Gastroesophageal sphincter (tissue), 4 donors: ENCODE results near the gene TMA7. TPM values are rescaled to one million over a fixed set of nuclear protein-coding genes. Genes with fewer than 3 reads are reported as not detected.
A peak's percentile ranks its signal among the peaks of the same experiment; 100 is the strongest.

ENCODE experiments used
- ATAC-seq: fragments of 150-250 bp; one replicate; pipeline ENCODE4 v1.9.1; 2016; ENCODE audit warnings: mild to moderate bottlenecking, moderate library complexity
- H3K27ac ChIP-seq, 4 donors: fragments of 200-600 bp; sonication (generic) in 3 of 4; 1 replicate in 3 of 4; 2 replicates in 1 of 4; pipeline ENCODE4 v1.5.1; 2016 to 2019
- H3K27me3 ChIP-seq: fragments of 200-600 bp; sonication (generic); one replicate; pipeline ENCODE4 v1.5.1; 2019
- H3K36me3 ChIP-seq, 2 donors: fragments of 200-600 bp; sonication (generic); one replicate each; pipeline ENCODE4 v1.5.1; 2019; ENCODE audit warnings: control low read depth in 1 of 2
- H3K4me1 ChIP-seq, 3 donors: fragments of 200-600 bp; sonication (generic); 1 replicate in 2 of 3; 2 replicates in 1 of 3; pipeline ENCODE4 v1.5.1; 2016 to 2019; ENCODE audit warnings: control low read depth in 2 of 3
- H3K4me3 ChIP-seq, 2 donors: fragments of 200-600 bp; sonication (generic); one replicate each; pipeline ENCODE4 v1.5.1; 2019; ENCODE audit warnings: mild to moderate bottlenecking in 1 of 2, moderate library complexity in 1 of 2
- H3K9me3 ChIP-seq, 3 donors: fragments of 200-600 bp; sonication (generic); one replicate each; pipeline ENCODE4 v1.5.1; 2017 to 2019; ENCODE audit warnings: control low read depth in 2 of 3
- EP300 ChIP-seq: sonication (generic); formaldehyde crosslinking; IDR thresholded peaks from one replicate; pipeline ENCODE4 v1.6.1; 2017; ENCODE audit warnings: antibody characterized with exemption, mild to moderate bottlenecking
- POLR2A ChIP-seq, 2 donors: fragments of 450-650 bp; IDR thresholded peaks; one replicate each; pipeline ENCODE4 v1.6.1; 2017; ENCODE audit warnings: antibody characterized with exemption in 2 of 2, mild to moderate bottlenecking in 2 of 2, moderate library complexity in 1 of 2
- POLR2AphosphoS5 ChIP-seq: sonication (generic); formaldehyde crosslinking; IDR thresholded peaks from one replicate; pipeline ENCODE4 v1.6.1; 2017; ENCODE audit warnings: antibody characterized with exemption
- WGBS, 2 donors: methylation state at CpG; one replicate each; pipeline ENCODE4 v1.1.5; 2018; ENCODE audit warnings: low coverage in 1 of 2; 5-methylcytosine and 5-hydroxymethylcytosine counted together
- total RNA-seq, 4 donors: library from RNA; depleted of rRNA; stranded (reverse); fragments of >200 nt; gene quantifications; one replicate each; pipeline ENCODE4 v1.1.0, GENCODE V29; 2016
- TF ChIP-seq, protein P1 (sequence below), 4 experiments: fragments of 200-600 bp in 2 of 4; fragments of 450-650 bp in 2 of 4; sonication (generic) in 1 of 4; IDR thresholded peaks; one replicate each; pipeline ENCODE4 v1.5.1; 2017 to 2019; ENCODE audit warnings: antibody characterized with exemption in 4 of 4, mild to moderate bottlenecking in 2 of 4, moderate library complexity in 2 of 4

The TMA7 gene
- total RNA-seq, 4 donors from 2014 or later: 200 to 329 (median 260) TPM

- TF ChIP-seq, protein P1, sequence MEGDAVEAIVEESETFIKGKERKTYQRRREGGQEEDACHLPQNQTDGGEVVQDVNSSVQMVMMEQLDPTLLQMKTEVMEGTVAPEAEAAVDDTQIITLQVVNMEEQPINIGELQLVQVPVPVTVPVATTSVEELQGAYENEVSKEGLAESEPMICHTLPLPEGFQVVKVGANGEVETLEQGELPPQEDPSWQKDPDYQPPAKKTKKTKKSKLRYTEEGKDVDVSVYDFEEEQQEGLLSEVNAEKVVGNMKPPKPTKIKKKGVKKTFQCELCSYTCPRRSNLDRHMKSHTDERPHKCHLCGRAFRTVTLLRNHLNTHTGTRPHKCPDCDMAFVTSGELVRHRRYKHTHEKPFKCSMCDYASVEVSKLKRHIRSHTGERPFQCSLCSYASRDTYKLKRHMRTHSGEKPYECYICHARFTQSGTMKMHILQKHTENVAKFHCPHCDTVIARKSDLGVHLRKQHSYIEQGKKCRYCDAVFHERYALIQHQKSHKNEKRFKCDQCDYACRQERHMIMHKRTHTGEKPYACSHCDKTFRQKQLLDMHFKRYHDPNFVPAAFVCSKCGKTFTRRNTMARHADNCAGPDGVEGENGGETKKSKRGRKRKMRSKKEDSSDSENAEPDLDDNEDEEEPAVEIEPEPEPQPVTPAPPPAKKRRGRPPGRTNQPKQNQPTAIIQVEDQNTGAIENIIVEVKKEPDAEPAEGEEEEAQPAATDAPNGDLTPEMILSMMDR (IDR thresholded peaks at IDR 0.05): no peak
- TF ChIP-seq EP300: no peak
- no peak for TF ChIP-seq POLR2AphosphoS5
- TF ChIP-seq POLR2A (IDR thresholded peaks at IDR 0.05): no peak
- Histone ChIP-seq H3K27me3 (no peaks in the 10 kb centered on the region), H3K36me3 (peaks cover 0 to 100% of the 10 kb centered on the region in 2 donors), H3K4me1 (peaks cover 0 to 28% (median 0%) of the 10 kb centered on the region in 3 donors), H3K4me3 (no peak overlapping the region), H3K9me3 (no peaks in the 10 kb centered on the region), H3K27ac (peak overlapping the region in 1 of 4 donors; percentile 92)
- no peak for ATAC-seq
- no CpG with 5 or more reads among the region's 24 CpGs for WGBS, 2 donors
Observed at GRCh38 chr3:48415251-48415953, 24.7 kb upstream of the TMA7 start.

GRCh38 chr3:48416091-48416505 is 24.0 kb upstream of the TMA7 start:
- 88 to 97% methylated on average over 5 to 7 of the region's 14 CpGs for WGBS, 2 donors
- Histone ChIP-seq H3K4me1 (peaks cover 0 to 35% (median 0%) of the 10 kb centered on the region in 3 donors), H3K4me3 (no peak overlapping the region), H3K27me3 (no peaks in the 10 kb centered on the region), H3K36me3 (peaks cover 0 to 100% of the 10 kb centered on the region in 2 donors), H3K9me3 (no peaks in the 10 kb centered on the region), H3K27ac (peak overlapping the region in 1 of 4 donors; percentile 4)
- TF ChIP-seq POLR2AphosphoS5: no peak
- TF ChIP-seq EP300: no peak
- TF ChIP-seq, protein P1 (IDR thresholded peaks at IDR 0.05): no peak
- TF ChIP-seq POLR2A (IDR thresholded peaks at IDR 0.05): no peak
- ATAC-seq: no peak

GRCh38 chr3:48416546-48416945 is 23.5 kb upstream of the TMA7 start:
- WGBS, 2 donors: 87% methylated on average over 4 of the region's 4 CpGs; no CpG with 5 or more reads in 1 of the 2 donors
- Histone ChIP-seq H3K27ac (peak overlapping the region in 1 of 4 donors; percentile 4), H3K4me1 (peaks cover 0 to 40% (median 0%) of the 10 kb centered on the region in 3 donors), H3K36me3 (peaks cover 0 to 100% of the 10 kb centered on the region in 2 donors), H3K4me3 (no peak overlapping the region), H3K9me3 (no peaks in the 10 kb centered on the region), H3K27me3 (no peaks in the 10 kb centered on the region)
- no peak for ATAC-seq
- TF ChIP-seq, protein P1 (IDR thresholded peaks at IDR 0.05): no peak
- TF ChIP-seq POLR2AphosphoS5 (no peak), POLR2A (IDR thresholded peaks at IDR 0.05) (no peak), EP300 (no peak)

DNA sequence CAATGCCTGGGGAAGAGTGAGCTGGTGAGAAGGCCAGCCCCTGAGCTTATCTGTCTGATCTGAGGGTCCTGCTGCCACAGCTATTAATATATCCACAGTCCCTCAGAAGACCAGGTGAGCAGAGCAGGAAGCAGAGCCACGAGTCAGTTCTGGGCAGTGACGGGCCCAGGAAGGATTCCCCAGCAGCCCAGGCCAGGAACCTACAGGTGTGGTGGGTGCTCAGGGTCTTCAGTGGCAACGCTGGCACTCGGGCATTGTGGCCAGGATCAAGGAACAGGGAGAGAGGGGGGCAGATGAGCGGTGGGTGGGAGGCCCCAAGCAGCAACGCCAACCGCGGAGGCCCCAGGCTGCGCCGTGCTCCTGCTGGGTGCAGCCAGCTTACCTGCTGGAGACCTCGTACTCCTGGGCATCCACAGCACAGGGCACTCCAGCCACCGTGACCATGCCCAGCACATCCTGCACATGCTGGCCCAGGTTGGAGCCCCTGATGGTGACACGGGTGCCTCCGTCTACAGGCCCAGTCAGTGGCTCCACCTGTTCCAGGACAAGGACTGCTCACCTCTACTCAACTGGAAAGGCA is 22.4 kb upstream of the TMA7 start:
- H3K36me3 ChIP-seq: peaks cover 0 to 100% of the 10 kb centered on the region in 2 donors
- ATAC-seq: no peak
- no peak overlapping the region for H3K4me3 ChIP-seq
- peaks cover 0 to 50% (median 0%) of the 10 kb centered on the region in 3 donors for H3K4me1 ChIP-seq
- H3K27me3 ChIP-seq: no peaks in the 10 kb centered on the region
- TF ChIP-seq POLR2A (IDR thresholded peaks at IDR 0.05) (no peak), POLR2AphosphoS5 (no peak), EP300 (no peak)
- TF ChIP-seq, protein P1 (IDR thresholded peaks at IDR 0.05): no peak
- peak overlapping the region in 1 of 4 donors; percentile 17 for H3K27ac ChIP-seq
- 90% methylated on average over 4 of the region's 14 CpGs; no CpG with 5 or more reads in 1 of the 2 donors for WGBS, 2 donors
- no peaks in the 10 kb centered on the region for H3K9me3 ChIP-seq
